Skeletal muscle tissue (tissue), 4 donors: Measurements from ENCODE around the gene HSPA4. TPM values are rescaled to one million over a fixed set of nuclear protein-coding genes. Genes with fewer than 3 reads are reported as not detected.

ENCODE experiments used
- H3K27ac ChIP-seq: one replicate; pipeline ENCODE4 v1.7.0; 2013; ENCODE audit warnings: mild to moderate bottlenecking, low read depth, low read length, inconsistent platforms
- H3K27me3 ChIP-seq, 3 donors: one replicate each; pipeline ENCODE4 v1.7.0; 2013; ENCODE audit warnings: low read length in 3 of 3; ENCODE audit not compliant: control insufficient read depth in 3 of 3, insufficient read depth in 3 of 3
- H3K36me3 ChIP-seq, 3 donors: one replicate each; pipeline ENCODE4 v1.7.0; 2013; ENCODE audit warnings: low read length in 3 of 3; ENCODE audit not compliant: control insufficient read depth in 3 of 3, insufficient read depth in 3 of 3
- H3K4me1 ChIP-seq, 3 donors: one replicate each; pipeline ENCODE4 v1.7.0; 2013; ENCODE audit warnings: low read length in 3 of 3, mild to moderate bottlenecking in 3 of 3; ENCODE audit not compliant: control insufficient read depth in 3 of 3, insufficient read depth in 3 of 3
- H3K4me3 ChIP-seq, 3 donors: one replicate each; pipeline ENCODE4 v1.7.0; 2013; ENCODE audit warnings: low read length in 3 of 3
- H3K9ac ChIP-seq, 3 donors: one replicate each; pipeline ENCODE4 v1.7.0; 2013; ENCODE audit warnings: low read length in 3 of 3, mild to moderate bottlenecking in 3 of 3, moderate library complexity in 2 of 3, low read depth in 1 of 3
- H3K9me3 ChIP-seq, 3 donors: one replicate each; pipeline ENCODE4 v1.7.0; 2013; ENCODE audit warnings: low read length in 3 of 3; ENCODE audit not compliant: control insufficient read depth in 3 of 3
- total RNA-seq: library from RNA; depleted of rRNA; stranded (reverse); fragments of >200 nt; gene quantifications from one replicate; pipeline ENCODE4 v1.2.3, GENCODE V29; 2014
- donor health status: Osteomylitis.

Gene HSPA4
- total RNA-seq, 1 donor from 2014 or later: 59.0 TPM

GRCh38 chr5:133048993-133049725 is 2.7 kb upstream of the HSPA4 start:
- Histone ChIP-seq H3K9ac (peak overlapping the region; percentile 42 to 64 (median 60)), H3K36me3 (peaks cover 0 to 4% (median 0%) of the 10 kb centered on the region in 3 donors), H3K27me3 (no peaks in the 10 kb centered on the region), H3K4me3 (peak overlapping the region; percentile 7 to 33 (median 9)), H3K9me3 (no peaks in the 10 kb centered on the region), H3K4me1 (peaks cover 28 to 38% (median 33%) of the 10 kb centered on the region in 3 donors), H3K27ac (peak overlapping the region; percentile 98)

DNA sequence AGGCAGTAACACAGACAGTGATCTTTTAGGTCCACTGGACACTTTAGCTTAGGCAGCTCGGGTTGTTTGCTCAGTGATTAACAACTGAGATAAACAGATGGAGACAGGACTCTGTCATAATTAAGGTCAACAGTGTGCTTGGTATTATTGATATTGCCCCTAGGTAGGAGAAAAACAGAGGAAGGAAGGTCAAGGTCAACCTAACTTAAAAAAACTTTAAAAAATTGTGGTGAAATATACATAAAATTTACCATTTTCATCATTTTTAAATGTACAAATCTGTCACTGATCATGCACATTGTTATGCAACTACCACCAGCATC is 2.1 kb upstream of the HSPA4 start:
- Histone ChIP-seq H3K36me3 (peaks cover 0 to 4% (median 0%) of the 10 kb centered on the region in 3 donors), H3K27ac (peak overlapping the region; percentile 98), H3K27me3 (no peaks in the 10 kb centered on the region), H3K9ac (peak overlapping the region in 2 of 3 donors; percentile 4 to 64), H3K4me3 (peak overlapping the region in 2 of 3 donors; percentile 7 to 33), H3K4me1 (peaks cover 28 to 38% (median 35%) of the 10 kb centered on the region in 3 donors), H3K9me3 (no peaks in the 10 kb centered on the region)

DNA sequence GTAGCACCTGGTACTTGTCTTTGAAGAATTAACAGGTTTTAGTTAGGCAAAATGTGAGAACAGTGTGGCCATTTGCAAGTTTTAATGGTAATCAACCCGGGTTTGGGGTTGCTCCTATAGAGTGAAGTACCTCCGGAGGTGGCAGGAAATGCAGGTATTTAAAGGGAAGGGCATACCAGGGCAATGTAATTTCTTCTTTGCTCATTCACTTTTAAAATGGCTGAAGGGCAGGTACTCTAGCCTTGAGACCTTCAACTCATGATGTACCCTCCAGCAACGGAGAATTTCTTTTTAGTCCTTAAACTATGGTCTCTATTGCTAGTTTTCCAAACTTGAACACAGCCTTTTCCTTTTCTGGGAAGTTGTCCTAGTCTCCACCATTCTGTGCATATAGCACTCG is 1.3 kb upstream of the HSPA4 start:
- peaks cover 28 to 38% (median 37%) of the 10 kb centered on the region in 3 donors for H3K4me1 ChIP-seq
- H3K36me3 ChIP-seq: peaks cover 0 to 4% (median 0%) of the 10 kb centered on the region in 3 donors
- H3K27ac ChIP-seq: peak overlapping the region; percentile 98
- no peaks in the 10 kb centered on the region for H3K9me3 ChIP-seq
- H3K4me3 ChIP-seq: peak overlapping the region; percentile 93 to 97 (median 94)
- no peaks in the 10 kb centered on the region for H3K27me3 ChIP-seq
- peak overlapping the region; percentile 98 to 99 (median 99) for H3K9ac ChIP-seq

- H3K4me1 ChIP-seq: peaks cover 28 to 38% (median 37%) of the 10 kb centered on the region in 3 donors
- no peaks in the 10 kb centered on the region for H3K27me3 ChIP-seq
- no peaks in the 10 kb centered on the region for H3K9me3 ChIP-seq
- H3K36me3 ChIP-seq: peaks cover 0 to 4% (median 0%) of the 10 kb centered on the region in 3 donors
- H3K27ac ChIP-seq: peak overlapping the region; percentile 98
- H3K4me3 ChIP-seq: peak overlapping the region; percentile 93 to 97 (median 94)
- H3K9ac ChIP-seq: peak overlapping the region; percentile 98 to 99 (median 99)
Measured at GRCh38 chr5:133051061-133051541, 712 bp upstream of the HSPA4 start.

- peaks cover 28 to 41% (median 37%) of the 10 kb centered on the region in 3 donors for H3K4me1 ChIP-seq
- peaks cover 0 to 4% (median 0%) of the 10 kb centered on the region in 3 donors for H3K36me3 ChIP-seq
- no peaks in the 10 kb centered on the region for H3K27me3 ChIP-seq
- no peaks in the 10 kb centered on the region for H3K9me3 ChIP-seq
- H3K9ac ChIP-seq: peak overlapping the region; percentile 98 to 99 (median 99)
- H3K4me3 ChIP-seq: peak overlapping the region; percentile 93 to 97 (median 94)
- H3K27ac ChIP-seq: peak overlapping the region; percentile 98
Measured at GRCh38 chr5:133052317-133053175, 733 bp downstream of the HSPA4 start.

GRCh38 chr5:133053448-133053847 is 1.6 kb downstream of the HSPA4 start:
- Histone ChIP-seq H3K36me3 (peaks cover 0 to 4% (median 0%) of the 10 kb centered on the region in 3 donors), H3K9ac (peak overlapping the region in 2 of 3 donors; percentile 17 to 99), H3K9me3 (no peaks in the 10 kb centered on the region), H3K4me3 (peak overlapping the region; percentile 27 to 97 (median 47)), H3K4me1 (peaks cover 28 to 37% (median 37%) of the 10 kb centered on the region in 3 donors), H3K27me3 (no peaks in the 10 kb centered on the region), H3K27ac (no peak overlapping the region)

- no peaks in the 10 kb centered on the region for H3K9me3 ChIP-seq
- no peak overlapping the region for H3K9ac ChIP-seq
- peaks cover 19 to 27% (median 25%) of the 10 kb centered on the region in 3 donors for H3K4me1 ChIP-seq
- H3K27ac ChIP-seq: no peak overlapping the region
- H3K27me3 ChIP-seq: no peaks in the 10 kb centered on the region
- H3K4me3 ChIP-seq: no peak overlapping the region
- peaks cover 0 to 4% (median 0%) of the 10 kb centered on the region in 3 donors for H3K36me3 ChIP-seq
Measured at GRCh38 chr5:133054697-133055471, 3.1 kb downstream of the HSPA4 start.

- Histone ChIP-seq H3K36me3 (peaks cover 0 to 4% (median 0%) of the 10 kb centered on the region in 3 donors), H3K9ac (no peak overlapping the region), H3K27ac (no peak overlapping the region), H3K4me3 (no peak overlapping the region), H3K9me3 (no peaks in the 10 kb centered on the region), H3K27me3 (no peaks in the 10 kb centered on the region), H3K4me1 (peaks cover 7 to 14% (median 11%) of the 10 kb centered on the region in 3 donors)
Measured at GRCh38 chr5:133056891-133057290, 5.1 kb downstream of the HSPA4 start.

DNA sequence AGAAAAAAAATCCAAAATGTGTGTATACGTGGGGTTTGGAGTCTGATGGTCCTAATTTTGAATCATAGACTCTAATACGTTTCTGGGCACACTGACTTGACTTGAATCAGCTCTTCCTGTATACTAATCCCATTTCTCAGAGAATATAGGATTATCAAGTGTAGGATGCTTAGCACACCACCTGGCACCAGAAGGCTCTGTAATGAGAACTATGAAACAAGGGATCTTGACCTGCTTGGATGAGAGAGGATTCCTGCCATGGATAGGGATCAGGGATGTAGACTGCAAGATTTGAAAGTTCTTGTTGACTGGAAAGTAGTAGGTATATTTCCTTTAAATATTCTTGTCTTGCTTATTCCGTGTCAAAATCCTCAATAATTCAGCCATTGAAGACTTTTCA is 7.8 kb downstream of the HSPA4 start:
- H3K9me3 ChIP-seq: no peaks in the 10 kb centered on the region
- H3K27me3 ChIP-seq: no peaks in the 10 kb centered on the region
- no peak overlapping the region for H3K27ac ChIP-seq
- H3K36me3 ChIP-seq: no peaks in the 10 kb centered on the region
- no peak overlapping the region for H3K4me3 ChIP-seq
- H3K4me1 ChIP-seq: peaks cover under 1 to 3% (median 3%) of the 10 kb centered on the region in 3 donors
- H3K9ac ChIP-seq: no peak overlapping the region
